NCI-H2227 (cell line): ENCODE data around the gene MMP24.
"Not testable (repeated sequence)": the region's sequence is repeated elsewhere in the genome, so short reads cannot be mapped to it uniquely, and the experiment has no call there.

ENCODE experiments used
- DNase-seq: peaks from one replicate; lab custom pipeline; 2025; ENCODE audit not compliant: unreplicated experiment; lab: John Stamatoyannopoulos, UW

MMP24 gene

GRCh38 chr20:35226126-35226883 is at the start of gene MMP24:
MMP24 (plus strand) TSS chr20:35226690; CDS start chr20:35226739, 49 bp downstream.
- peak; percentile 41 for DNase-seq

GRCh38 chr20:35179292-35180212 is 46.9 kb upstream of the MMP24 start:
- DNase-seq = no peak

- no peak for DNase-seq
Observed at GRCh38 chr20:35180266-35180665, 46.2 kb upstream of the MMP24 start.

GRCh38 chr20:35181731-35182130 is 44.8 kb upstream of the MMP24 start:
- no peak for DNase-seq

- not testable (repeated sequence) for DNase-seq
Observed at GRCh38 chr20:35186691-35187289, 39.7 kb upstream of the MMP24 start.

GRCh38 chr20:35187584-35188190 is 38.8 kb upstream of the MMP24 start:
- no peak for DNase-seq

- DNase-seq = not testable (repeated sequence)
Observed at GRCh38 chr20:35189223-35189622, 37.3 kb upstream of the MMP24 start.

GRCh38 chr20:35190556-35190955 is 35.9 kb upstream of the MMP24 start:
- no peak for DNase-seq

- DNase-seq = peak; percentile 41
Observed at GRCh38 chr20:35191419-35192117, 34.9 kb upstream of the MMP24 start.

GRCh38 chr20:35192118-35192872 is 34.2 kb upstream of the MMP24 start:
- no peak for DNase-seq

GRCh38 chr20:35193031-35193791 is 33.3 kb upstream of the MMP24 start:
- not testable (repeated sequence) for DNase-seq

GRCh38 chr20:35196313-35196712 is 30.2 kb upstream of the MMP24 start:
- DNase-seq = no peak

- DNase-seq = no peak
Observed at GRCh38 chr20:35199740-35200139, 26.8 kb upstream of the MMP24 start.

- DNase-seq = no peak
Observed at GRCh38 chr20:35200267-35200666, 26.2 kb upstream of the MMP24 start.

- not testable (repeated sequence) for DNase-seq
Observed at GRCh38 chr20:35201467-35201866, 25.0 kb upstream of the MMP24 start.

- no peak for DNase-seq
Observed at GRCh38 chr20:35206802-35207201, 19.7 kb upstream of the MMP24 start.

GRCh38 chr20:35207950-35208611 is 18.4 kb upstream of the MMP24 start:
- peak; percentile 83 for DNase-seq
